Upper lobe of left lung (tissue), 6 donors: Measurements from ENCODE around the gene DLST. TPM values are rescaled to one million over a fixed set of nuclear protein-coding genes. Genes with fewer than 3 reads are reported as not detected.

Experiments used
- ATAC-seq, 2 donors: fragments of 200-7000 bp; cut with Tn5 transposase; one replicate each; pipeline ENCODE4 v1.9.1; 2022; ENCODE audit warnings: mild to moderate bottlenecking in 2 of 2, moderate library complexity in 2 of 2; ENCODE audit not compliant: low FRiP score in 2 of 2
- DNase-seq, 2 donors: peaks; one replicate each; pipeline ENCODE4 v3.0.0-alpha.2; 2019 to 2020
- H3K27ac ChIP-seq, 4 donors: fragments of 200-600 bp; sonication (generic); one replicate each; pipeline ENCODE4 v1.5.1; 2016 to 2019
- H3K27me3 ChIP-seq, 4 donors: fragments of 200-600 bp; sonication (generic); one replicate each; pipeline ENCODE4 v1.5.1; 2017 to 2019
- H3K36me3 ChIP-seq, 4 donors: fragments of 200-600 bp; sonication (generic); one replicate each; pipeline ENCODE4 v1.5.1; 2016 to 2019
- H3K4me1 ChIP-seq, 4 donors: fragments of 200-600 bp; sonication (generic); one replicate each; pipeline ENCODE4 v1.5.1; 2018 to 2019
- H3K4me3 ChIP-seq, 4 donors: fragments of 200-600 bp; sonication (generic); one replicate each; pipeline ENCODE4 v1.5.1; 2017 to 2019; ENCODE audit warnings: mild to moderate bottlenecking in 2 of 4, moderate library complexity in 1 of 4
- H3K9me3 ChIP-seq, 4 donors: fragments of 200-600 bp; sonication (generic); one replicate each; pipeline ENCODE4 v1.5.1; 2018 to 2019
- CTCF ChIP-seq, 6 experiments: fragments of 450-650 bp in 4 of 6; fragments of 200-600 bp in 2 of 6; sonication (generic) in 2 of 6; IDR thresholded peaks; one replicate each; pipeline ENCODE4 v1.5.1; 2016 to 2019; ENCODE audit warnings: antibody characterized with exemption in 6 of 6
- EP300 ChIP-seq, 4 donors: sonication (generic); formaldehyde crosslinking; IDR thresholded peaks; one replicate each; pipeline ENCODE4 v1.5.1; 2017; ENCODE audit warnings: antibody characterized with exemption in 4 of 4, control low read depth in 2 of 4
- POLR2A ChIP-seq, 4 donors: fragments of 450-650 bp; IDR thresholded peaks; one replicate each; pipeline ENCODE4 v1.5.1; 2016 to 2017; ENCODE audit warnings: antibody characterized with exemption in 4 of 4, mild to moderate bottlenecking in 2 of 4
- POLR2AphosphoS5 ChIP-seq, 2 donors: sonication (generic); formaldehyde crosslinking; IDR thresholded peaks; one replicate each; pipeline ENCODE4 v1.5.1; 2017; ENCODE audit warnings: antibody characterized with exemption in 2 of 2
- WGBS, 2 donors: methylation state at CpG; one replicate each; pipeline ENCODE4 v1.1.5; 2017 to 2018; 5-methylcytosine and 5-hydroxymethylcytosine counted together
- total RNA-seq, 6 donors: library from RNA; depleted of rRNA in 4 of 6; stranded (reverse); fragments of >200 nt in 4 of 6; gene quantifications; one replicate each; pipeline versions ENCODE4 v1.1.0 to v1.2.1, GENCODE V29; 2016 to 2021
- donor health status: DM: no; HTN: no; CAD: no; lungs with moderate emphysema.
- donor health status: DM: no; HTN: yes; CAD: no; lungs with severe emphysema.

DLST gene
- total RNA-seq, 6 donors from 2014 or later = 81.0 to 95.3 (median 83.1) TPM

GRCh38 chr14:74905595-74906142 lies 24.0 kb downstream of the DLST start:
- 46 to 57% methylated on average over 1 to 14 of the region's 14 CpGs for WGBS, 2 donors
- H3K27ac ChIP-seq = peak overlapping the region in 1 of 4 donors; percentile 19
- peak; percentile 64 to 76 for ATAC-seq

GRCh38 chr14:74906925-74907521 lies 25.3 kb downstream of the DLST start:
- Histone ChIP-seq H3K27ac (peak overlapping the region in 1 of 4 donors; percentile 21), H3K36me3 (peaks cover 10 to 38% (median 14%) of the 10 kb centered on the region in 4 donors), H3K27me3 (no peaks in the 10 kb centered on the region), H3K4me3 (no peak overlapping the region), H3K4me1 (peaks cover 0 to 17% (median 6%) of the 10 kb centered on the region in 4 donors), H3K9me3 (no peaks in the 10 kb centered on the region)
- 70 to 87% methylated on average over 3 to 12 of the region's 12 CpGs for WGBS, 2 donors
- DNase-seq (peak in 1 of 2 donors; percentile 54), ATAC-seq (no peak)
- TF ChIP-seq POLR2AphosphoS5 (IDR thresholded peaks at IDR 0.05) (no peak), EP300 (IDR thresholded peaks at IDR 0.05) (no peak), POLR2A (IDR thresholded peaks at IDR 0.05) (no peak), CTCF (IDR thresholded peaks at IDR 0.05) (peak in 1 of 6 experiments; percentile 11)

More at GRCh38 chr14:74905595-74906142, 24.0 kb downstream of the DLST start:
- Histone ChIP-seq H3K36me3 (peaks cover 24 to 51% (median 27%) of the 10 kb centered on the region in 4 donors), H3K4me1 (peaks cover 0 to 17% (median 6%) of the 10 kb centered on the region in 4 donors), H3K27me3 (no peaks in the 10 kb centered on the region), H3K9me3 (no peaks in the 10 kb centered on the region), H3K4me3 (no peak overlapping the region)
- peak; percentile 67 to 68 for DNase-seq
- peak; percentile 88 to 93 (median 91) for TF ChIP-seq CTCF (IDR thresholded peaks at IDR 0.05)
- no peak for TF ChIP-seq POLR2AphosphoS5 (IDR thresholded peaks at IDR 0.05)

- no peak for ATAC-seq
- TF ChIP-seq CTCF (IDR thresholded peaks at IDR 0.05) = no peak
- no peak for TF ChIP-seq POLR2A (IDR thresholded peaks at IDR 0.05)
- no peak for TF ChIP-seq POLR2AphosphoS5 (IDR thresholded peaks at IDR 0.05)
- TF ChIP-seq EP300 (IDR thresholded peaks at IDR 0.05) = no peak
- Histone ChIP-seq H3K9me3 (no peaks in the 10 kb centered on the region), H3K27ac (no peak overlapping the region), H3K36me3 (peaks cover 4 to 30% (median 7%) of the 10 kb centered on the region in 4 donors), H3K4me3 (no peak overlapping the region), H3K27me3 (no peaks in the 10 kb centered on the region), H3K4me1 (peaks cover 0 to 17% (median 6%) of the 10 kb centered on the region in 4 donors)
- no peak for DNase-seq
- WGBS, 2 donors = 51 to 56% methylated on average over 6 of the region's 6 CpGs
These were observed 26.0 kb downstream of the DLST start for GRCh38 chr14:74907744-74908143.

- peaks cover 0 to 19% (median 0%) of the 10 kb centered on the region in 4 donors for H3K36me3 ChIP-seq
- 74 to 84% methylated on average over 6 to 9 of the region's 9 CpGs for WGBS, 2 donors
- H3K4me3 ChIP-seq = no peak overlapping the region
- TF ChIP-seq EP300 (IDR thresholded peaks at IDR 0.05) (no peak), POLR2AphosphoS5 (IDR thresholded peaks at IDR 0.05) (no peak), CTCF (IDR thresholded peaks at IDR 0.05) (no peak), POLR2A (IDR thresholded peaks at IDR 0.05) (no peak)
- no peaks in the 10 kb centered on the region for H3K9me3 ChIP-seq
- ATAC-seq (no peak), DNase-seq (no peak)
- no peaks in the 10 kb centered on the region for H3K27me3 ChIP-seq
- peaks cover 0 to 17% (median 6%) of the 10 kb centered on the region in 4 donors for H3K4me1 ChIP-seq
- H3K27ac ChIP-seq = no peak overlapping the region
These were observed 27.2 kb downstream of the DLST start for GRCh38 chr14:74908861-74909341.
